HEK293 (cell line): Measurements from ENCODE around the gene SMAGP.

Experiments used
- AEBP2 ChIP-seq: fragments of 450-650 bp; formaldehyde crosslinking; IDR thresholded peaks from 2 replicates; pipeline ENCODE4 v1.5.1; 2016; ENCODE audit warnings: missing biosample characterization, missing genetic modification characterization, borderline replicate concordance
- EGR2 ChIP-seq: fragments of 450-650 bp; formaldehyde crosslinking; IDR thresholded peaks from 2 replicates; pipeline ENCODE4 v1.5.1; 2016; ENCODE audit warnings: low read depth, missing biosample characterization, missing genetic modification characterization
- KLF1 ChIP-seq: fragments of 450-650 bp; formaldehyde crosslinking; IDR thresholded peaks from 2 replicates; pipeline ENCODE4 v1.5.1; 2016; ENCODE audit warnings: missing biosample characterization, missing genetic modification characterization
- KLF7 ChIP-seq: fragments of 450-650 bp; formaldehyde crosslinking; IDR thresholded peaks from 2 replicates; pipeline ENCODE4 v1.5.1; 2016; ENCODE audit warnings: missing biosample characterization, missing genetic modification characterization, borderline replicate concordance
- KLF8 ChIP-seq: fragments of 450-650 bp; formaldehyde crosslinking; IDR thresholded peaks from 2 replicates; pipeline ENCODE4 v1.5.1; 2016; ENCODE audit warnings: missing biosample characterization, missing genetic modification characterization
- PRDM1 ChIP-seq: fragments of 450-650 bp; formaldehyde crosslinking; IDR thresholded peaks from 2 replicates; pipeline ENCODE4; 2016; ENCODE audit warnings: missing biosample characterization, missing genetic modification characterization
- SCRT1 ChIP-seq: fragments of 450-650 bp; formaldehyde crosslinking; IDR thresholded peaks from 2 replicates; pipeline ENCODE4 v1.5.1; 2016; ENCODE audit warnings: missing biosample characterization, missing genetic modification characterization, borderline replicate concordance
- ZBTB11 ChIP-seq: fragments of 450-650 bp; formaldehyde crosslinking; conservative IDR thresholded peaks from 2 replicates; pipeline ENCODE4 v1.5.1; 2016; ENCODE audit warnings: low read depth, missing biosample characterization, missing genetic modification characterization
- ZBTB17 ChIP-seq: fragments of 450-650 bp; formaldehyde crosslinking; IDR thresholded peaks from 2 replicates; pipeline ENCODE4 v1.5.1; 2016; ENCODE audit warnings: missing biosample characterization, missing genetic modification characterization
- ZBTB21 ChIP-seq: fragments of 450-650 bp; formaldehyde crosslinking; IDR thresholded peaks from 2 replicates; pipeline ENCODE4 v1.5.1; 2017; ENCODE audit warnings: missing biosample characterization, missing genetic modification characterization
- ZBTB44 ChIP-seq: fragments of 450-650 bp; IDR thresholded peaks from 2 replicates; pipeline ENCODE4 v1.5.1; 2018; ENCODE audit warnings: missing biosample characterization, mild to moderate bottlenecking, missing genetic modification characterization
- ZFHX2 ChIP-seq: fragments of 450-650 bp; formaldehyde crosslinking; conservative IDR thresholded peaks from 2 replicates; pipeline ENCODE4 v1.5.1; 2016; ENCODE audit warnings: missing biosample characterization, missing genetic modification characterization
- ZFP3 ChIP-seq: fragments of 450-650 bp; formaldehyde crosslinking; IDR thresholded peaks from 2 replicates; pipeline ENCODE4 v1.5.1; 2016; ENCODE audit warnings: low read depth, missing biosample characterization, missing genetic modification characterization
- ZNF157 ChIP-seq: fragments of 450-650 bp; formaldehyde crosslinking; IDR thresholded peaks from 2 replicates; pipeline ENCODE4 v1.5.1; 2016; ENCODE audit warnings: missing biosample characterization, missing genetic modification characterization
- ZNF16 ChIP-seq: fragments of 450-650 bp; formaldehyde crosslinking; IDR thresholded peaks from 2 replicates; pipeline ENCODE4 v1.5.1; 2016; ENCODE audit warnings: low read depth, missing biosample characterization, missing genetic modification characterization
- ZNF221 ChIP-seq: fragments of 450-650 bp; formaldehyde crosslinking; IDR thresholded peaks from 2 replicates; pipeline ENCODE4 v1.5.1; 2017; ENCODE audit warnings: missing biosample characterization, missing genetic modification characterization, borderline replicate concordance
- ZNF24 ChIP-seq: fragments of 450-650 bp; formaldehyde crosslinking; IDR thresholded peaks from 2 replicates; pipeline ENCODE4 v1.5.1; 2016; ENCODE audit warnings: missing biosample characterization, missing genetic modification characterization
- ZNF280D ChIP-seq: fragments of 450-650 bp; formaldehyde crosslinking; IDR thresholded peaks from 2 replicates; pipeline ENCODE4 v1.5.1; 2016; ENCODE audit warnings: missing biosample characterization, missing genetic modification characterization
- ZNF398 ChIP-seq: fragments of 450-650 bp; formaldehyde crosslinking; IDR thresholded peaks from 2 replicates; pipeline ENCODE4 v1.5.1; 2017; ENCODE audit warnings: missing biosample characterization, missing genetic modification characterization
- ZNF404 ChIP-seq: fragments of 450-650 bp; formaldehyde crosslinking; IDR thresholded peaks from 2 replicates; pipeline ENCODE4 v1.5.1; 2017; ENCODE audit warnings: missing biosample characterization, missing genetic modification characterization
- ZNF558 ChIP-seq: fragments of 450-650 bp; formaldehyde crosslinking; IDR thresholded peaks from 2 replicates; pipeline ENCODE4 v1.5.1; 2016; ENCODE audit warnings: missing biosample characterization, missing genetic modification characterization
- ZNF639 ChIP-seq: fragments of 450-650 bp; formaldehyde crosslinking; IDR thresholded peaks from 2 replicates; pipeline ENCODE4 v1.5.1; 2016; ENCODE audit warnings: missing biosample characterization, missing genetic modification characterization
- ZNF654 ChIP-seq: fragments of 450-650 bp; formaldehyde crosslinking; IDR thresholded peaks from 2 replicates; pipeline ENCODE4 v1.5.1; 2016; ENCODE audit warnings: low read depth, missing biosample characterization, missing genetic modification characterization
- ZNF777 ChIP-seq: fragments of 450-650 bp; formaldehyde crosslinking; IDR thresholded peaks from 2 replicates; pipeline ENCODE4 v1.5.1; 2017; ENCODE audit warnings: missing biosample characterization, missing genetic modification characterization, borderline replicate concordance
- ZNF785 ChIP-seq: fragments of 450-650 bp; formaldehyde crosslinking; IDR thresholded peaks from 2 replicates; pipeline ENCODE4 v1.5.1; 2016; ENCODE audit warnings: missing biosample characterization, missing genetic modification characterization
- ZSCAN30 ChIP-seq: fragments of 450-650 bp; IDR thresholded peaks from 2 replicates; pipeline ENCODE4 v1.5.1; 2018; ENCODE audit warnings: missing biosample characterization, mild to moderate bottlenecking, missing genetic modification characterization, moderate library complexity

The SMAGP gene

GRCh38 chr12:51307655-51308593, 37.7 kb upstream of the SMAGP start (continued):
- TF ChIP-seq ZNF398 (peak; percentile 82), ZBTB21 (tag by site-specific recombination) (no peak), ZNF785 (tag by site-specific recombination) (no peak), AEBP2 (tag by site-specific recombination) (no peak), ZBTB17 (peak; percentile 51; the same call in 1 of the 2 replicates), ZNF558 (tag by site-specific recombination) (no peak), KLF1 (tag by site-specific recombination) (peak; percentile 96), ZNF16 (no peak), SCRT1 (tag by site-specific recombination) (0 out of 2 replicates have a peak, but pooled peaks have one; percentile 30), KLF7 (no peak), ZNF639 (tag by site-specific recombination) (no peak), ZNF24 (tag by site-specific recombination) (no peak), ZBTB11 (tag by site-specific recombination) (no peak), ZFP3 (tag by site-specific recombination) (no peak), ZNF157 (tag by site-specific recombination) (no peak), ZFHX2 (peak; percentile 46; the same call in 1 of the 2 replicates), ZNF654 (tag by site-specific recombination) (no peak), ZNF221 (tag by site-specific recombination) (no peak), EGR2 (tag by site-specific recombination) (0 out of 2 replicates have a peak, but pooled peaks have one; percentile 37), KLF8 (tag by site-specific recombination) (peak; percentile 53), ZNF777 (tag by site-specific recombination) (no peak), ZSCAN30 (tag by site-specific recombination) (no peak), ZNF280D (tag by site-specific recombination) (no peak), PRDM1 (0 out of 2 replicates have a peak, but pooled peaks have one; percentile 4), ZNF404 (tag by site-specific recombination) (no peak), ZBTB44 (tag by site-specific recombination) (no peak)
